Chondrocyte (in vitro differentiated cells): ENCODE data around the gene DPYSL5. TPM values are rescaled to one million over a fixed set of nuclear protein-coding genes. Genes with fewer than 3 reads are reported as not detected.
"Not testable (repeated sequence)": the region's sequence is repeated elsewhere in the genome, so short reads cannot be mapped to it uniquely, and the experiment has no call there.

Source experiments
- DNase-seq: peaks from one replicate; pipeline ENCODE4 v3.0.0; 2021; ENCODE audit warnings: mixed read lengths, low spot score
- H3K27ac Mint-ChIP-seq: one replicate; pipeline ENCODE4 v1.8.0; 2021; ENCODE audit warnings: mild to moderate bottlenecking, moderate library complexity, mixed read lengths; ENCODE audit not compliant: unreplicated experiment
- H3K27me3 Mint-ChIP-seq: 2 replicates; pipeline ENCODE4 v1.8.0; 2021; ENCODE audit warnings: low read depth, mixed read lengths
- H3K36me3 Mint-ChIP-seq: 2 replicates; pipeline ENCODE4 v1.8.0; 2021; ENCODE audit warnings: low read depth, mixed read lengths
- H3K4me1 Mint-ChIP-seq: 2 replicates; pipeline ENCODE4 v1.8.0; 2021; ENCODE audit warnings: low read depth, mild to moderate bottlenecking, mixed read lengths
- H3K4me3 Mint-ChIP-seq: one replicate; pipeline ENCODE4 v1.8.0; 2021; ENCODE audit warnings: mild to moderate bottlenecking, moderate library complexity, mixed read lengths; ENCODE audit not compliant: unreplicated experiment
- H3K9me3 Mint-ChIP-seq: 2 replicates; pipeline ENCODE4 v1.8.0; 2021; ENCODE audit warnings: low read depth, mixed read lengths
- CTCF ChIP-seq: fragments of 200-600 bp; sonication (generic); IDR thresholded peaks from 2 replicates; pipeline ENCODE4 v1.5.0; 2021; ENCODE audit warnings: antibody characterized with exemption, mild to moderate bottlenecking, moderate library complexity
- total RNA-seq: library from RNA; stranded (reverse); gene quantifications from 3 replicates; pipeline ENCODE4 v1.2.1, GENCODE V29; 2021

DPYSL5 gene
- total RNA-seq, 1 donor from 2014 or later: 0.25 TPM

GRCh38 chr2:26809211-26809610 is 38.7 kb upstream of the DPYSL5 start:
- TF ChIP-seq CTCF: no peak
- H3K4me1 Mint-ChIP-seq: peaks cover 6% of the 10 kb centered on the region

GRCh38 chr2:26809876-26810577 is 37.9 kb upstream of the DPYSL5 start:
- Mint-ChIP-seq H3K36me3 (peaks cover 2% of the 10 kb centered on the region), H3K4me1 (peaks cover 6% of the 10 kb centered on the region), H3K4me3 (no peak overlapping the region), H3K9me3 (no peaks in the 10 kb centered on the region), H3K27ac (no peak overlapping the region), H3K27me3 (peaks cover 24% of the 10 kb centered on the region)
- no peak for DNase-seq
- TF ChIP-seq CTCF: no peak

More at GRCh38 chr2:26809211-26809610, 38.7 kb upstream of the DPYSL5 start:
- Mint-ChIP-seq H3K4me3 (no peak overlapping the region), H3K36me3 (peaks cover 2% of the 10 kb centered on the region), H3K9me3 (no peaks in the 10 kb centered on the region), H3K27me3 (peaks cover 24% of the 10 kb centered on the region), H3K27ac (no peak overlapping the region)
- no peak for DNase-seq

GRCh38 chr2:26811261-26811660 is 36.7 kb upstream of the DPYSL5 start:
- no peak for TF ChIP-seq CTCF
- H3K4me1 Mint-ChIP-seq: peaks cover 3% of the 10 kb centered on the region
- H3K27ac Mint-ChIP-seq: no peak overlapping the region
- DNase-seq: no peak
- no peaks in the 10 kb centered on the region for H3K9me3 Mint-ChIP-seq
- peaks cover 3% of the 10 kb centered on the region for H3K36me3 Mint-ChIP-seq
- H3K27me3 Mint-ChIP-seq: peaks cover 28% of the 10 kb centered on the region
- no peak overlapping the region for H3K4me3 Mint-ChIP-seq

- H3K4me3 Mint-ChIP-seq: no peak overlapping the region
- no peaks in the 10 kb centered on the region for H3K9me3 Mint-ChIP-seq
- TF ChIP-seq CTCF: no peak
- peaks cover 29% of the 10 kb centered on the region for H3K27me3 Mint-ChIP-seq
- H3K36me3 Mint-ChIP-seq: peaks cover 3% of the 10 kb centered on the region
- H3K27ac Mint-ChIP-seq: no peak overlapping the region
- no peak for DNase-seq
- peaks cover 3% of the 10 kb centered on the region for H3K4me1 Mint-ChIP-seq
These were observed 35.9 kb upstream of the DPYSL5 start for GRCh38 chr2:26811791-26812694.

- no peak overlapping the region for H3K4me3 Mint-ChIP-seq
- H3K36me3 Mint-ChIP-seq: peaks cover 3% of the 10 kb centered on the region
- DNase-seq: no peak
- no peak for TF ChIP-seq CTCF
- no peak overlapping the region for H3K27ac Mint-ChIP-seq
- peaks cover 3% of the 10 kb centered on the region for H3K4me1 Mint-ChIP-seq
- no peaks in the 10 kb centered on the region for H3K9me3 Mint-ChIP-seq
- H3K27me3 Mint-ChIP-seq: peaks cover 34% of the 10 kb centered on the region
These were observed 35.2 kb upstream of the DPYSL5 start for GRCh38 chr2:26812731-26813130.

- DNase-seq, H3K4me3 Mint-ChIP-seq, H3K9me3 Mint-ChIP-seq, H3K36me3 Mint-ChIP-seq, H3K4me1 Mint-ChIP-seq, H3K27ac Mint-ChIP-seq: not testable (repeated sequence)
- H3K27me3 Mint-ChIP-seq: peaks cover 46% of the 10 kb centered on the region
These were observed 33.7 kb upstream of the DPYSL5 start for GRCh38 chr2:26814072-26814765.
